HCT116 (cell line): ENCODE results near the gene REEP6.

Experiments used
- CBX3 ChIP-seq: IDR thresholded peaks from 2 replicates; pipeline ENCODE4 v1.6.1; 2012; ENCODE audit warnings: low read depth
- CEBPB ChIP-seq: IDR thresholded peaks from 2 replicates; pipeline ENCODE4 v1.6.1; 2012; ENCODE audit warnings: low read depth
- CTCF ChIP-seq, 3 experiments: fragments of 200-600 bp in 1 of 3; sonication (generic) in 1 of 3; IDR thresholded peaks in 2 of 3; conservative IDR thresholded peaks in 1 of 3; 2 replicates each; pipeline ENCODE4 v1.5.1; 2012 to 2017; ENCODE audit warnings: low read depth in 2 of 3, low read length in 2 of 3, antibody characterized with exemption in 1 of 3, borderline replicate concordance in 1 of 3, control low read depth in 1 of 3, mild to moderate bottlenecking in 1 of 3, mixed read lengths in 1 of 3, mixed run types in 1 of 3, moderate library complexity in 1 of 3; ENCODE audit not compliant: insufficient read depth in 1 of 3
- EZH2 ChIP-seq: fragments of 200-600 bp; sonication (generic); IDR thresholded peaks from 2 replicates; pipeline ENCODE4 v1.6.1; 2017; ENCODE audit warnings: antibody characterized with exemption, mixed run types
- EZH2phosphoT487 ChIP-seq: fragments of 200-600 bp; IDR thresholded peaks from 2 replicates; pipeline ENCODE4 v1.6.1; 2018; ENCODE audit warnings: antibody characterized with exemption, borderline replicate concordance
- POLR2A ChIP-seq: IDR thresholded peaks from 2 replicates; pipeline ENCODE4 v1.7.0; 2011; ENCODE audit warnings: borderline replicate concordance; ENCODE audit not compliant: insufficient read depth, insufficient read length; ENCODE audit errors: extremely low read depth
- POLR2AphosphoS5 ChIP-seq: IDR thresholded peaks from 2 replicates; pipeline ENCODE4 v1.6.1; 2011; ENCODE audit warnings: mild to moderate bottlenecking, low read depth, low read length, moderate library complexity
- REST ChIP-seq: IDR thresholded peaks from 2 replicates; pipeline ENCODE4 v1.6.1; 2012; ENCODE audit warnings: low read depth
- SIN3A ChIP-seq: IDR thresholded peaks from 2 replicates; pipeline ENCODE4 v1.6.1; 2012; ENCODE audit warnings: low read depth
- ZBTB33 ChIP-seq: IDR thresholded peaks from 2 replicates; pipeline ENCODE4 v1.6.1; 2011; ENCODE audit warnings: mild to moderate bottlenecking, low read length, moderate library complexity; ENCODE audit not compliant: insufficient replicate concordance; ENCODE audit errors: extremely low read depth
- ZFX ChIP-seq: fragments of 450-650 bp; IDR thresholded peaks from 2 replicates; pipeline ENCODE4 v1.6.1; 2017
- ZNF274 ChIP-seq: fragments of 200-500 bp; sonication (Bioruptor generic); IDR thresholded peaks from 2 replicates; pipeline ENCODE4 v1.6.1; 2014; ENCODE audit warnings: mild to moderate bottlenecking, low read depth, low read length, inconsistent platforms

GRCh38 chr19:1455336-1456120, 35.5 kb upstream of the REEP6 start:
- TF ChIP-seq POLR2A (peak; percentile 22), CTCF (IDR thresholded peaks at IDR 0.05 in 2 of 3, conservative IDR thresholded peaks at IDR 0.05 in 1 of 3; ENCODE audit: borderline replicate concordance in 1 of 3, insufficient read depth in 1 of 3, low read depth in 2 of 3, low read length in 2 of 3) (no peak), CBX3 (no peak), ZNF274 (no peak), POLR2AphosphoS5 (peak; percentile 67), ZFX (no peak), CEBPB (no peak), EZH2phosphoT487 (no peak), REST (no peak), EZH2 (no peak), SIN3A (no peak), ZBTB33 (no peak)
